H9 (cell line): Measurements from ENCODE around the gene ABI3. TPM values are rescaled to one million over a fixed set of nuclear protein-coding genes. Genes with fewer than 3 reads are reported as not detected.

Source experiments
- DNase-seq: peaks from one replicate; pipeline ENCODE4 v3.0.0-alpha.2; 2017
- H2AFZ ChIP-seq: one replicate; pipeline ENCODE4 v1.6.1; 2013; ENCODE audit warnings: mild to moderate bottlenecking, low read length, control low read depth, moderate library complexity
- H2AK5ac ChIP-seq: 2 replicates; pipeline ENCODE4 v1.6.1; 2013; ENCODE audit warnings: low read length, control low read depth, mixed read lengths; ENCODE audit not compliant: insufficient read length
- H2BK120ac ChIP-seq: one replicate; pipeline ENCODE4 v1.6.1; 2013; ENCODE audit warnings: low read depth, mild to moderate bottlenecking, low read length, control low read depth, inconsistent platforms; ENCODE audit not compliant: poor library complexity, severe bottlenecking
- H2BK12ac ChIP-seq: 2 replicates; pipeline ENCODE4 v1.6.1; 2013; ENCODE audit warnings: low read length, control low read depth, mixed read lengths, low read depth; ENCODE audit not compliant: insufficient read length
- H2BK15ac ChIP-seq: 2 replicates; pipeline ENCODE4 v1.6.1; 2013; ENCODE audit warnings: low read depth, low read length, control low read depth
- H2BK20ac ChIP-seq: one replicate; pipeline ENCODE4 v1.6.1; 2013; ENCODE audit warnings: low read depth, mild to moderate bottlenecking, low read length, control low read depth, inconsistent platforms; ENCODE audit not compliant: poor library complexity, severe bottlenecking
- H2BK5ac ChIP-seq: 2 replicates; pipeline ENCODE4 v1.6.1; 2013; ENCODE audit warnings: low read length, control low read depth, mixed read lengths; ENCODE audit not compliant: insufficient read length
- H3K14ac ChIP-seq: 2 replicates; pipeline ENCODE4 v1.6.1; 2013; ENCODE audit warnings: low read length, control low read depth; ENCODE audit not compliant: insufficient read depth
- H3K18ac ChIP-seq: 2 replicates; pipeline ENCODE4 v1.6.1; 2013; ENCODE audit warnings: low read depth, mild to moderate bottlenecking, mixed read lengths, low read length, control low read depth; ENCODE audit not compliant: insufficient read length
- H3K23ac ChIP-seq: 2 replicates; pipeline ENCODE4 v1.6.1; 2013; ENCODE audit warnings: low read length, control low read depth, mixed read lengths, low read depth; ENCODE audit not compliant: insufficient read length
- H3K23me2 ChIP-seq: 2 replicates; pipeline ENCODE4 v1.6.1; 2013; ENCODE audit warnings: low read depth, mild to moderate bottlenecking, mixed read lengths, low read length, control low read depth; ENCODE audit not compliant: insufficient read length, poor library complexity, severe bottlenecking
- H3K27ac ChIP-seq: 2 replicates; pipeline ENCODE4 v1.5.1; 2013; ENCODE audit warnings: low read length, control low read depth, mixed read lengths, low read depth; ENCODE audit not compliant: insufficient read length
- H3K27me3 ChIP-seq: 2 replicates; pipeline ENCODE4 v1.6.1; 2013; ENCODE audit warnings: low read length, control low read depth, inconsistent platforms; ENCODE audit not compliant: insufficient read depth
- H3K4ac ChIP-seq: 2 replicates; pipeline ENCODE4 v1.6.1; 2013; ENCODE audit warnings: low read depth, mild to moderate bottlenecking, control low read depth, inconsistent platforms, low read length, moderate library complexity
- H3K4me1 ChIP-seq: 2 replicates; pipeline ENCODE4 v1.6.1; 2013; ENCODE audit warnings: low read length, control low read depth, inconsistent platforms; ENCODE audit not compliant: insufficient read depth
- H3K4me2 ChIP-seq: 2 replicates; pipeline ENCODE4 v1.6.1; 2013; ENCODE audit warnings: low read length, control low read depth, mixed read lengths; ENCODE audit not compliant: insufficient read length, insufficient read depth
- H3K56ac ChIP-seq: 2 replicates; pipeline ENCODE4 v1.6.1; 2013; ENCODE audit warnings: low read depth, mild to moderate bottlenecking, mixed read lengths, low read length, control low read depth; ENCODE audit not compliant: insufficient read length
- H3K79me1 ChIP-seq: 2 replicates; pipeline ENCODE4 v1.6.1; 2013; ENCODE audit warnings: low read depth, mild to moderate bottlenecking, moderate library complexity, low read length, control low read depth, inconsistent platforms; ENCODE audit not compliant: insufficient read depth, poor library complexity, severe bottlenecking
- H3K79me2 ChIP-seq: 2 replicates; pipeline ENCODE4 v1.6.1; 2013; ENCODE audit warnings: low read length, control low read depth, inconsistent platforms; ENCODE audit not compliant: insufficient read depth
- H3K9ac ChIP-seq: 2 replicates; pipeline ENCODE4 v1.6.1; 2013; ENCODE audit warnings: low read length, control low read depth, mixed read lengths; ENCODE audit not compliant: insufficient read length; ENCODE audit errors: extremely low read depth
- H3K9me3 ChIP-seq: one replicate; pipeline ENCODE4 v1.6.1; 2013; ENCODE audit warnings: low read depth, low read length, inconsistent platforms; ENCODE audit not compliant: control insufficient read depth
- H3T11ph ChIP-seq: one replicate; pipeline ENCODE4 v1.6.1; 2013; ENCODE audit warnings: mild to moderate bottlenecking, low read length, control low read depth, inconsistent platforms
- H4K20me1 ChIP-seq: one replicate; pipeline ENCODE4 v1.6.1; 2013; ENCODE audit not compliant: control insufficient read depth, insufficient read length, insufficient read depth
- H4K5ac ChIP-seq: 2 replicates; pipeline ENCODE4 v1.6.1; 2013; ENCODE audit warnings: low read depth, mild to moderate bottlenecking, mixed read lengths, low read length, control low read depth; ENCODE audit not compliant: insufficient read length
- H4K8ac ChIP-seq: replicated peaks from 2 replicates; pipeline ENCODE4 v1.6.1; 2013; ENCODE audit warnings: low read length, control low read depth, mixed read lengths, low read depth; ENCODE audit not compliant: insufficient read length
- H4K91ac ChIP-seq: 2 replicates; pipeline ENCODE4 v1.6.1; 2013; ENCODE audit warnings: low read depth, mild to moderate bottlenecking, moderate library complexity, mixed read lengths, low read length, control low read depth; ENCODE audit not compliant: insufficient read length
- H3K27ac Mint-ChIP-seq, 3 experiments: 2 replicates in 2 of 3; 3 replicates in 1 of 3; pipeline ENCODE4 v1.8.0; 2020 to 2021; ENCODE audit warnings: mixed read lengths in 3 of 3, mild to moderate bottlenecking in 1 of 3, moderate library complexity in 1 of 3
- H3K27me3 Mint-ChIP-seq: 2 replicates; pipeline ENCODE4 v1.8.0; 2021; ENCODE audit warnings: low read depth, mild to moderate bottlenecking, moderate library complexity, mixed read lengths
- H3K36me3 Mint-ChIP-seq, 3 experiments: 2 replicates in 2 of 3; 3 replicates in 1 of 3; pipeline ENCODE4 v1.8.0; 2020 to 2021; ENCODE audit warnings: low read depth in 3 of 3, mixed read lengths in 3 of 3; ENCODE audit not compliant: insufficient read depth in 1 of 3
- H3K4me1 Mint-ChIP-seq, 2 experiments: 2 replicates each; pipeline ENCODE4 v1.8.0; 2020; ENCODE audit warnings: mixed read lengths in 2 of 2
- H3K4me3 Mint-ChIP-seq, 2 experiments: 2 replicates in 1 of 2; 3 replicates in 1 of 2; pipeline ENCODE4 v1.8.0; 2020 to 2021; ENCODE audit warnings: mild to moderate bottlenecking in 2 of 2, mixed read lengths in 2 of 2, moderate library complexity in 1 of 2
- H3K9me3 Mint-ChIP-seq, 2 experiments: 2 replicates in 1 of 2; 3 replicates in 1 of 2; pipeline ENCODE4 v1.8.0; 2020; ENCODE audit warnings: mild to moderate bottlenecking in 2 of 2, mixed read lengths in 2 of 2, moderate library complexity in 1 of 2
- WGBS: extraction: QIAGEN DNeasy Blood & Tissue Kit; methylation state at CpG from one replicate; pipeline ENCODE4 v1.1.7; 2013; ENCODE audit warnings: missing lambda C conversion rate, low lambda C conversion rate, mixed read lengths; ENCODE audit not compliant: insufficient read length; ENCODE audit errors: extremely low coverage; 5-methylcytosine and 5-hydroxymethylcytosine counted together
- total RNA-seq: library from RNA; stranded (reverse); gene quantifications from 2 replicates; pipeline ENCODE4 v1.2.1, GENCODE V29; 2021
- TF ChIP-seq, protein P1 (sequence below): fragments of 200-600 bp; sonication (generic); conservative IDR thresholded peaks from 3 replicates; pipeline ENCODE4 v1.8.0; 2021; ENCODE audit warnings: antibody characterized with exemption, mild to moderate bottlenecking

ABI3 gene
- total RNA-seq, 1 experiment from 2014 or later, result 2.1 TPM

DNA sequence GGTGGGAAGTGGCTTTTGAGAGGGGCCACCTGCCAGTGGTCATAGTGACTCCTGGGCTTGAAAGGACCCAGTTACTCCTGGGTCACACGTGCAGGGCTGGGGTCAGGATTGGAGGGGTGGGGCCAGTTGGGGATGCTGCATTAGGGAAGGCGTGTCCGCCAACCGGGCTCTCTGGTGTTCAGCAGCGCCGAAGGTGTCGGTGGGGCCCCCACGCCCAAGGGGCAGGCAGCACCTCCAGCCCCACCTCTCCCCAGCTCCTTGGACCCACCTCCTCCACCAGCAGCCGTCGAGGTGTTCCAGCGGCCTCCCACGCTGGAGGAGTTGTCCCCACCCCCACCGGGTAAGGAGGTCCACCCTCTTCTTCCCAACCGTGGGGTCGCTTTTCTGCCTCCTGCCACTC, 9.5 kb downstream of the ABI3 start:
- Histone ChIP-seq H3K79me1 (no peaks in the 10 kb centered on the region), H4K20me1 (no peaks in the 10 kb centered on the region), H2BK15ac (no peak overlapping the region), H3K27me3 (peaks cover 6% of the 10 kb centered on the region; the same call in 1 of the 2 replicates), H3K23me2 (peaks cover 8% of the 10 kb centered on the region), H3K9ac (no peak overlapping the region), H2BK12ac (no peak overlapping the region), H2BK120ac (no peak overlapping the region), H3K4me1 (0 out of 2 replicates have a peak, but pooled peaks cover 2% of the 10 kb centered on the region), H3K18ac (no peak overlapping the region), H3K27ac (no peak overlapping the region), H3K56ac (no peak overlapping the region), H3K79me2 (no peaks in the 10 kb centered on the region), H4K8ac (no peak overlapping the region), H3K4ac (no peak overlapping the region), H3K14ac (no peak overlapping the region; the same call in 1 of the 2 replicates), H3K4me2 (no peak overlapping the region), H2BK5ac (no peak overlapping the region), H3K23ac (no peak overlapping the region), H2AFZ (no peak overlapping the region), H3T11ph (no peak overlapping the region), H2BK20ac (no peak overlapping the region), H3K9me3 (no peaks in the 10 kb centered on the region), H2AK5ac (no peak overlapping the region), H4K91ac (no peak overlapping the region), H4K5ac (no peak overlapping the region)
- H3K4me3 Mint-ChIP-seq, result no peak overlapping the region
- no peak for DNase-seq
- H3K27ac Mint-ChIP-seq, result no peak overlapping the region
- TF ChIP-seq, protein P1, sequence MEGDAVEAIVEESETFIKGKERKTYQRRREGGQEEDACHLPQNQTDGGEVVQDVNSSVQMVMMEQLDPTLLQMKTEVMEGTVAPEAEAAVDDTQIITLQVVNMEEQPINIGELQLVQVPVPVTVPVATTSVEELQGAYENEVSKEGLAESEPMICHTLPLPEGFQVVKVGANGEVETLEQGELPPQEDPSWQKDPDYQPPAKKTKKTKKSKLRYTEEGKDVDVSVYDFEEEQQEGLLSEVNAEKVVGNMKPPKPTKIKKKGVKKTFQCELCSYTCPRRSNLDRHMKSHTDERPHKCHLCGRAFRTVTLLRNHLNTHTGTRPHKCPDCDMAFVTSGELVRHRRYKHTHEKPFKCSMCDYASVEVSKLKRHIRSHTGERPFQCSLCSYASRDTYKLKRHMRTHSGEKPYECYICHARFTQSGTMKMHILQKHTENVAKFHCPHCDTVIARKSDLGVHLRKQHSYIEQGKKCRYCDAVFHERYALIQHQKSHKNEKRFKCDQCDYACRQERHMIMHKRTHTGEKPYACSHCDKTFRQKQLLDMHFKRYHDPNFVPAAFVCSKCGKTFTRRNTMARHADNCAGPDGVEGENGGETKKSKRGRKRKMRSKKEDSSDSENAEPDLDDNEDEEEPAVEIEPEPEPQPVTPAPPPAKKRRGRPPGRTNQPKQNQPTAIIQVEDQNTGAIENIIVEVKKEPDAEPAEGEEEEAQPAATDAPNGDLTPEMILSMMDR, result no peak
- H3K27me3 Mint-ChIP-seq, result peaks cover 47% of the 10 kb centered on the region
- no peaks in the 10 kb centered on the region for H3K9me3 Mint-ChIP-seq
- H3K4me1 Mint-ChIP-seq, result peaks cover 27% of the 10 kb centered on the region in 2 experiments
- no CpG with 5 or more reads among the region's 15 CpGs for WGBS
- no peaks in the 10 kb centered on the region; a peak in 1 of 7 replicates for H3K36me3 Mint-ChIP-seq
